ENCODE measurements around the gene OTOP2.

The OTOP2 gene

GRCh38 chr17:74919440-74920305, 4.4 kb upstream of the OTOP2 start:
- WGBS, result 89% methylated on average over 67 of the region's 67 CpGs
- H3K27ac ChIP-seq (ENCODE audit: low read depth, low read length), result no peak overlapping the region

DNA sequence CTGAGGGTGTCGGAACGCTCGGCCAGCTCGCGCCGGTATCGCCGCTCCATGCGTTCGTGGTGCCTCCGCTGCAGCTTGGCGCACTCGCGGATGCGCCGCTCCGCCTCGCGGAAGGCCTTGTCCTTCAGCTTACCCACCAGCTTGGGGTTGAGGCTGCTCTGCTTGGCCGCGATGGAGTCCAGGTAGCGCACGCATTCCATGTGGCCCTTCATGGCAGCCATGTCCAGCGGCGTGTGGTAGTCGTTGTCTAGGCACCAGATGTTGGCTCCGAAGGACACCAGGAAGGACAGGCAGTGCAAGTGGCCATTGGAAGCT, 3.8 kb upstream of the OTOP2 start:
- Histone ChIP-seq H3K36me3 (ENCODE audit: insufficient read depth, low read length) (no peaks in the 10 kb centered on the region), H3K9me3 (ENCODE audit: insufficient read depth, low read depth, low read length) (no peaks in the 10 kb centered on the region), H3K27ac (ENCODE audit: low read depth, low read length) (no peak overlapping the region), H3K9ac (ENCODE audit: low read depth, low read length) (no peak overlapping the region), H3K4me3 (ENCODE audit: low read length) (no peak overlapping the region), H3K4me1 (ENCODE audit: insufficient read depth, low read length) (0 out of 2 replicates have a peak, but pooled peaks cover 2% of the 10 kb centered on the region), H3K27me3 (ENCODE audit: insufficient read depth, low read length) (peaks cover 48% of the 10 kb centered on the region)
- 94% methylated on average over 27 of the region's 27 CpGs for WGBS

More at GRCh38 chr17:74919440-74920305, 4.4 kb upstream of the OTOP2 start:
- H3K27me3 ChIP-seq (ENCODE audit: insufficient read depth, low read length), result peaks cover 42% of the 10 kb centered on the region
- 0 out of 2 replicates have a peak, but pooled peaks cover 2% of the 10 kb centered on the region for H3K4me1 ChIP-seq (ENCODE audit: insufficient read depth, low read length)
- no peaks in the 10 kb centered on the region for H3K36me3 ChIP-seq (ENCODE audit: insufficient read depth, low read length)
- H3K9ac ChIP-seq (ENCODE audit: low read depth, low read length), result no peak overlapping the region
- no peak overlapping the region for H3K4me3 ChIP-seq (ENCODE audit: low read length)
- no peaks in the 10 kb centered on the region for H3K9me3 ChIP-seq (ENCODE audit: insufficient read depth, low read depth, low read length)

- Histone ChIP-seq H3K27me3 (ENCODE audit: insufficient read depth, low read length) (peaks cover 52% of the 10 kb centered on the region), H3K4me3 (ENCODE audit: low read length) (no peak overlapping the region), H3K9me3 (ENCODE audit: insufficient read depth, low read depth, low read length) (no peaks in the 10 kb centered on the region), H3K4me1 (ENCODE audit: insufficient read depth, low read length) (0 out of 2 replicates have a peak, but pooled peaks cover 2% of the 10 kb centered on the region), H3K27ac (ENCODE audit: low read depth, low read length) (no peak overlapping the region), H3K9ac (ENCODE audit: low read depth, low read length) (no peak overlapping the region), H3K36me3 (ENCODE audit: insufficient read depth, low read length) (no peaks in the 10 kb centered on the region)
- 61% methylated on average over 5 of the region's 6 CpGs for WGBS
These were observed 3.4 kb upstream of the OTOP2 start for GRCh38 chr17:74920642-74921025.

DNA sequence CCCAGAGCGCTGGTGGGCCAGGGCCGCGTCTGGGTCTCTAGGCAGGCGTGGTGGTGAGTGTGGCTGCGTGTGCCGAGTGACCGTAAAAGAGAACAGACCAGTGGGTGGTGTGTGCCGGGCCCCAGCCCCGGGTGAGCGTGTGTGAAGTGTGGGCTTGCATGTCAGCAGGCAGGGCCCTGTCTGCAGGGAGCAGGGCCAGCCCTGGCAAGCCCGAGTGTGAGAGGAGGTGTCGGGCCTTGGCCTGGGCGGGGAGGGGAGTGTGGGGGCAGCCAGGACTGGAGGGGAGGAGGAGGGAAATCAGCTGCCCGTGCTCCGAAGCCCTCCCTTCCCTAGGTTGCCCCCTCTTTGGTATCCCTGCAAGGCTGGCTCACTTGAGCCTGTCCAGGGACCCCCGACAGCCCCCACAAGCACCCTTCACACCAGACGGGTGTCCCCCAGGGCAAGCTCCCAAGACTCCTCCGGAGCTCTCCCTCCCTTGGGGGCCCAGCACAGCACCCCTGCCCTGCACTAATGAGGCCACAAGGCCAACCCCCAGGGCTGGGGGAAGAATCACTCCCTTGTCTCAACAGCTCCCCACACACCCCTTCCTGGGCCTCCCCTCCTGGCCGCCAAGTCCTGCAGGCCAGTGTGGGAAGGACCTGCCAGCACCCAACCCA, 2.9 kb upstream of the OTOP2 start:
- Histone ChIP-seq H3K4me1 (ENCODE audit: insufficient read depth, low read length) (0 out of 2 replicates have a peak, but pooled peaks cover 2% of the 10 kb centered on the region), H3K36me3 (ENCODE audit: insufficient read depth, low read length) (no peaks in the 10 kb centered on the region), H3K4me3 (ENCODE audit: low read length) (no peak overlapping the region), H3K27ac (ENCODE audit: low read depth, low read length) (no peak overlapping the region), H3K9ac (ENCODE audit: low read depth, low read length) (no peak overlapping the region), H3K9me3 (ENCODE audit: insufficient read depth, low read depth, low read length) (no peaks in the 10 kb centered on the region), H3K27me3 (ENCODE audit: insufficient read depth, low read length) (peaks cover 57% of the 10 kb centered on the region)
- 68% methylated on average over 19 of the region's 19 CpGs for WGBS

DNA sequence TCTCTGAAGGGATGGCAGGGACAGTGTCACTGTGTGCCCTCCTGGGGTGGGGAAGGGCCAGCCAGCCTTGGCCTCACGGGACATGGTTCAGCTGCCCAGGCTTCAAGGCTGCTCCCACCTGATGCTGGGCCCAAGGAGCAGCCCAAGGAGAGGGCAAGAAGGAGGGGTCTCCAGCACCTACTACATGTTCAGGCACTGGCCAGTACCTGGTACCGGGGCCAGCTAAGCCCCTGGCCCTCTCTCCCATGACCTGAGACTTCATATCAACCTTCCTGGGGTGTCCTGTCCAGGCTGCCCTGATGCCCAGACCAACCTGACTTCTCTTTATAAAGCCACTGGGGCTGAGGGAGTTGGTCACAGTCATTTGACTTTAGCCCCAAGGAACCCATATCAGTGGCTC, 2.3 kb upstream of the OTOP2 start:
- H3K9me3 ChIP-seq (ENCODE audit: insufficient read depth, low read depth, low read length), result no peaks in the 10 kb centered on the region
- no peak overlapping the region for H3K4me3 ChIP-seq (ENCODE audit: low read length)
- no peak overlapping the region for H3K9ac ChIP-seq (ENCODE audit: low read depth, low read length)
- H3K27me3 ChIP-seq (ENCODE audit: insufficient read depth, low read length), result peaks cover 63% of the 10 kb centered on the region
- H3K4me1 ChIP-seq (ENCODE audit: insufficient read depth, low read length), result 0 out of 2 replicates have a peak, but pooled peaks cover 2% of the 10 kb centered on the region
- no peaks in the 10 kb centered on the region for H3K36me3 ChIP-seq (ENCODE audit: insufficient read depth, low read length)
- no peak overlapping the region for H3K27ac ChIP-seq (ENCODE audit: low read depth, low read length)
- WGBS, result 93% methylated on average over 2 of the region's 2 CpGs

DNA sequence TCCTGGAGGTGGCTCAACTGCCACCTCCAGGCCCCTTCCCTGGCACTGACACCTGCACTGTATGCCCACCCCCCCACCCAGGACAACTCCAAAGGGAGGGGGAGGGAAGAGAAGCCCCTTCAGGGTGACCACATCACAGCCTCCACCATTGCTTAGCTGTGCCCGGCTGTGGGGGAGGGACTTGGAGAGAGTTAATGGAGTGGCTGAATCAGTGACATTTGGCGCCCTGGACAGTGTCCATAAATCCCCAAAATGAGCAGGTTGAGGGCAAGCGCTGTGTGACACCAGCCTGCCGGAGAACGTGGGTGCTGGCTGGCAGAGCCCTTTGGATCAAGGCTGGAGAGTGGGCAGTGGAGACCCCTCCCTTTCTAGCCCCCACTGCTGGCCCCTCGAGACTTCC, 1.9 kb upstream of the OTOP2 start:
- 82% methylated on average over 6 of the region's 6 CpGs for WGBS
- no peak overlapping the region; the same call in 1 of the 2 replicates for H3K4me3 ChIP-seq (ENCODE audit: low read length)
- no peak overlapping the region for H3K9ac ChIP-seq (ENCODE audit: low read depth, low read length)
- no peaks in the 10 kb centered on the region for H3K36me3 ChIP-seq (ENCODE audit: insufficient read depth, low read length)
- no peak overlapping the region for H3K27ac ChIP-seq (ENCODE audit: low read depth, low read length)
- H3K9me3 ChIP-seq (ENCODE audit: insufficient read depth, low read depth, low read length), result no peaks in the 10 kb centered on the region
- H3K27me3 ChIP-seq (ENCODE audit: insufficient read depth, low read length), result peaks cover 67% of the 10 kb centered on the region
- 0 out of 2 replicates have a peak, but pooled peaks cover 2% of the 10 kb centered on the region for H3K4me1 ChIP-seq (ENCODE audit: insufficient read depth, low read length)

DNA sequence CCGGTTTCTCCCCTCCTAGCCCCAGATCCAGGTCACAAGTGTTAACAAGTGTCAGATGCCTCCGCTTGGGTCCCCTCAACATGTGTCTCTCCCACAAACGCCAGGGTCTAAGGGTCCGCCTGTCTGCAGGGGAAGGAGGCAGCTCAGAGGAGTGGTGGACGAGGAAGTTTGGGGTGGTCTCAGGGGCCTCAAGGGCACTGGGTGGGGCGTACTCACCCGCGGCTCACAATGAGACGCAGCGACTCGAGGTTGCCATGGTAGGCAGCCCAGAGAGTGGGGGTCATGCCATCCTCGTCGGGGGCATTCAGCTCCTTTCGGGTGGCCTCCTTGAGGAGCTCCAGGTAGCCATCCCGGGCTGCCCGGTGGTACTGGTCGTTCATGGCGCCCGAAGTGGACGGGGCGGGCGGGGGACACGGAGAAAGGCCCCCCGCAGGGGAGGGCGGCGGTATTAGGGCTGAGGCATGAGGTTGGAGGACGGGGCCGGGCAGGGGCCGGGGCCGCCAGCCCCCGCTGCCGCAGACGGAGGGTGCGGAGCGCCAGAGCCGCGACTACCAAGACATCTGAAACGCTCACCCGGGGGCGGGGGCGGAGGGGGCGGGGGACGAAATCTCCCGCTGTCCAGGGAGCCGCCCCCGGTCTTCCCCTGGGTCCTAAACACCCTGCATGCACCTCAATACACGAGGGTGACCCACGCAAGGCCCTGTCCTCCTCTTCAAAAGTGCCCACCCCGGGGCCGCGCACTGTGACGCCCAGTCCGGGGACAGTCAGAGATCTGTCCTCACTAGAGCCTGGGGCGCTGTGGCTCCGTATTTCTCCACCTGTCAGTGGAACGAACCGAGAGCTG, 1.2 kb upstream of the OTOP2 start, which contains the start of gene USH1G:
Gene USH1G (minus strand): TSS at position 562 of the 844 bp plus-strand sequence. CDS start 182 bp downstream, at position 380.
- H3K27me3 ChIP-seq (ENCODE audit: insufficient read depth, low read length), result peaks cover 74% of the 10 kb centered on the region

GRCh38 chr17:74923538-74924249, 379 bp upstream of the OTOP2 start:
- H3K4me3 ChIP-seq (ENCODE audit: low read length), result peak overlapping the region; percentile 47
- H3K9me3 ChIP-seq (ENCODE audit: insufficient read depth, low read depth, low read length), result no peaks in the 10 kb centered on the region
- H3K4me1 ChIP-seq (ENCODE audit: insufficient read depth, low read length), result 0 out of 2 replicates have a peak, but pooled peaks cover 2% of the 10 kb centered on the region
- H3K36me3 ChIP-seq (ENCODE audit: insufficient read depth, low read length), result no peaks in the 10 kb centered on the region
- no peak overlapping the region for H3K9ac ChIP-seq (ENCODE audit: low read depth, low read length)
- H3K27ac ChIP-seq (ENCODE audit: low read depth, low read length), result no peak overlapping the region
- 4% methylated on average over 59 of the region's 59 CpGs for WGBS
- H3K27me3 ChIP-seq (ENCODE audit: insufficient read depth, low read length), result peaks cover 82% of the 10 kb centered on the region

More for the DNA sequence above, 1.2 kb upstream of the OTOP2 start, which contains the start of gene USH1G:
- no peaks in the 10 kb centered on the region for H3K9me3 ChIP-seq (ENCODE audit: insufficient read depth, low read depth, low read length)
- WGBS, result 9% methylated on average over 57 of the region's 57 CpGs
- H3K4me1 ChIP-seq (ENCODE audit: insufficient read depth, low read length), result 0 out of 2 replicates have a peak, but pooled peaks cover 2% of the 10 kb centered on the region
- H3K36me3 ChIP-seq (ENCODE audit: insufficient read depth, low read length), result no peaks in the 10 kb centered on the region
- H3K4me3 ChIP-seq (ENCODE audit: low read length), result peak within 1 kb of the TSS; percentile 47
- no peak within 1 kb of the TSS for H3K27ac ChIP-seq (ENCODE audit: low read depth, low read length)
- no peak within 1 kb of the TSS for H3K9ac ChIP-seq (ENCODE audit: low read depth, low read length)

DNA sequence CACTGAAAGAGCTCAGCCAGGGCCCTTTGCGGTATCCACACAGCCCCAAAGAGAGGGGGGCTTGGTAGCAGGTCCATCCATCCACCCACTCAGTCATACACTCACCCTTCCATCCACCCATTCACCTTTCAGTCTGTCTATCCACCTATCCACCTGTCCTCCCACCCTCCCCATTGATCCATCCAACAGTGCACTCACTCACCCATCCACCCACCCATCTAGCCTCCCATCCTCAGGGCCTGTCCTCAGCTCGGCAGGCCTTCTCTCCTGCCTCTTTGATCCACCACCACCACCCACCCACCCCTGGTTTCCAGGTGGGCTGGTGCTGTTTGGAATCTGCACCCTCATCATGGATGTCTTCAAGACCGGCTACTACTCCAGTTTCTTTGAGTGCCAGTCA, 1.2 kb downstream of the OTOP2 start:
- H3K4me3 ChIP-seq (ENCODE audit: low read length), result no peak overlapping the region
- no peaks in the 10 kb centered on the region for H3K9me3 ChIP-seq (ENCODE audit: insufficient read depth, low read depth, low read length)
- no peak overlapping the region for H3K27ac ChIP-seq (ENCODE audit: low read depth, low read length)
- no peak overlapping the region for H3K9ac ChIP-seq (ENCODE audit: low read depth, low read length)
- no peaks in the 10 kb centered on the region for H3K36me3 ChIP-seq (ENCODE audit: insufficient read depth, low read length)
- 0 out of 2 replicates have a peak, but pooled peaks cover 2% of the 10 kb centered on the region for H3K4me1 ChIP-seq (ENCODE audit: insufficient read depth, low read length)
- WGBS, result 74% methylated on average over 3 of the region's 3 CpGs
- H3K27me3 ChIP-seq (ENCODE audit: insufficient read depth, low read length), result peaks cover 87% of the 10 kb centered on the region

GRCh38 chr17:74928786-74929185, 4.7 kb downstream of the OTOP2 start:
- H3K4me1 ChIP-seq (ENCODE audit: insufficient read depth, low read length), result 0 out of 2 replicates have a peak, but pooled peaks cover 2% of the 10 kb centered on the region
- H3K9ac ChIP-seq (ENCODE audit: low read depth, low read length), result no peak overlapping the region
- 80% methylated on average over 6 of the region's 6 CpGs for WGBS
- peaks cover 78% of the 10 kb centered on the region for H3K27me3 ChIP-seq (ENCODE audit: insufficient read depth, low read length)
- H3K36me3 ChIP-seq (ENCODE audit: insufficient read depth, low read length), result no peaks in the 10 kb centered on the region
- H3K9me3 ChIP-seq (ENCODE audit: insufficient read depth, low read depth, low read length), result no peaks in the 10 kb centered on the region
- H3K27ac ChIP-seq (ENCODE audit: low read depth, low read length), result no peak overlapping the region
- H3K4me3 ChIP-seq (ENCODE audit: low read length), result no peak overlapping the region

All from HUES64 (cell line).